Adrenal gland (tissue), 19 donors: Measurements from ENCODE around the gene ZNF143. TPM values are rescaled to one million over a fixed set of nuclear protein-coding genes. Genes with fewer than 3 reads are reported as not detected.

Experiments used
- DNase-seq, 7 donors: peaks; one replicate each; pipeline ENCODE4 v3.0.0-alpha.2; 2019 to 2020
- H3K27ac ChIP-seq, 5 donors: fragments of 200-600 bp; sonication (generic) in 4 of 5; 1 replicate in 3 of 5; 2 replicates in 2 of 5; pipeline versions ENCODE4 v1.5.1 to v1.8.0; 2016 to 2020; ENCODE audit warnings: mild to moderate bottlenecking in 1 of 5
- H3K27me3 ChIP-seq: fragments of 200-600 bp; 2 replicates; pipeline ENCODE4 v1.8.0; 2021
- H3K36me3 ChIP-seq, 2 donors: fragments of 200-600 bp; replicated peaks in 1 of 2; 1 replicate in 1 of 2; 2 replicates in 1 of 2; pipeline versions ENCODE4 v1.5.1 to v1.8.0; 2018 to 2022
- H3K4me1 ChIP-seq, 2 donors: fragments of 200-600 bp; replicated peaks in 1 of 2; 1 replicate in 1 of 2; 2 replicates in 1 of 2; pipeline versions ENCODE4 v1.5.1 to v1.8.0; 2018 to 2021
- H3K4me3 ChIP-seq, 4 donors: fragments of 200-600 bp; sonication (generic) in 3 of 4; one replicate each; pipeline ENCODE4 v1.5.1; 2016 to 2018
- H3K9me3 ChIP-seq, 3 donors: fragments of 200-600 bp; sonication (generic) in 1 of 3; replicated peaks in 1 of 3; 1 replicate in 2 of 3; 2 replicates in 1 of 3; pipeline versions ENCODE4 v1.5.1 to v1.8.0; 2016 to 2021
- CTCF ChIP-seq, 6 experiments: fragments of 450-650 bp in 4 of 6; fragments of 200-600 bp in 2 of 6; sonication (generic) in 1 of 6; IDR thresholded peaks; 1 replicate in 5 of 6; 2 replicates in 1 of 6; pipeline versions ENCODE4 v1.5.1 to v1.8.0; 2016 to 2021; ENCODE audit warnings: antibody characterized with exemption in 6 of 6, mild to moderate bottlenecking in 2 of 6, moderate library complexity in 1 of 6
- POLR2A ChIP-seq, 2 donors: fragments of 450-650 bp; IDR thresholded peaks; one replicate each; pipeline ENCODE4 v1.6.1; 2017; ENCODE audit warnings: antibody characterized with exemption in 2 of 2, mild to moderate bottlenecking in 2 of 2, moderate library complexity in 1 of 2
- WGBS, 4 donors: extraction: QIAGEN DNeasy Blood & Tissue Kit in 2 of 4; methylation state at CpG; one replicate each; pipeline versions ENCODE4 v1.1.5 to v1.1.7; 2013 to 2017; 5-methylcytosine and 5-hydroxymethylcytosine counted together
- intact Hi-C, 2 donors: fragments of 100-400 bp; cut with DNase I; formaldehyde crosslinking; loops; one replicate each; pipeline versions ENCODE4 v1.14.1 to v1.15.0; 2022 to 2023
- long read RNA-seq, 10 donors: library from polyadenylated mRNA in 3 of 10; unstranded in 2 of 10; stranded (forward) in 1 of 10; transcript quantifications; one replicate each; pipeline ENCODE4 v2.0.0 and lab custom pipeline, GENCODE V29; 2021 to 2026
- polyA plus RNA-seq, 3 donors: library from polyadenylated mRNA; stranded (reverse); fragments of 200-250 nt in 2 of 3; fragments of 350-450 nt in 1 of 3; fragmentation: Illumina TruSeq in 1 of 3; extraction: RNeasy Lipid Tissue Mini Kit (QIAGEN cat#74804) in 1 of 3; gene quantifications; one replicate each; pipeline ENCODE4 v1.2.3, GENCODE V29; 2013 to 2014
- total RNA-seq, 9 donors: library from RNA; depleted of rRNA in 4 of 9; stranded (reverse); fragments of >200 nt in 4 of 9; fragments of 120-200 nt in 1 of 9; fragmentation: NEBNext Ultra II Directional in 1 of 9; extraction: Animal tissue kit (Norgen Biotek cat#: 25700) in 1 of 9; gene quantifications; one replicate each; pipeline versions ENCODE4 v1.1.0 to v1.2.4, GENCODE V29; 2013 to 2023
- donor health status: healthy with polysubstance abuse.
- donor health status: Bipolar disorder and iron deficiency.
- donor health status: DM: yes; HTN: yes; CAD: no.
- donor health status: DM: no; HTN: no; CAD: no.
- donor health status: DM: no; HTN: no; CAD: no.
- donor health status: DM: yes; HTN: yes; CAD: no.

Gene ZNF143
- total RNA-seq, result 10 to 100 TPM in 7 of 9 donors, 1 to 10 TPM in 2; 8.3 to 29.8 (median 18.2) TPM
- polyA plus RNA-seq, result 10 to 100 TPM in 1 of 3 donors, 1 to 10 TPM in 2; 6.8 to 23.1 (median 7.4) TPM
- long read RNA-seq, donor 1, partial matches to known transcripts, result 0 of 1 reads
- long read RNA-seq, donor 1, other reads (novel, unspliced or antisense), result 0 of 1 reads
- long read RNA-seq, donor 2, partial matches to known transcripts, result 0 of 3 reads
- long read RNA-seq, donor 2, other reads (novel, unspliced or antisense), result 0 of 3 reads
- long read RNA-seq, donor 3, partial matches to known transcripts, result 0 of 1 reads
- long read RNA-seq, donor 3, other reads (novel, unspliced or antisense), result 0 of 1 reads
- long read RNA-seq, donor 4, partial matches to known transcripts, result 2 of 7 reads
- long read RNA-seq, donor 4, other reads (novel, unspliced or antisense), result 2 of 7 reads
- long read RNA-seq, donor 5, transcript ZNF143-203 (16 exons, 2,947 nt), result major isoform, 10 of 19 reads
- long read RNA-seq, donor 5, partial matches to known transcripts, result 0 of 19 reads
- long read RNA-seq, donor 5, other reads (novel, unspliced or antisense), result 5 of 19 reads
- long read RNA-seq, donor 6, partial matches to known transcripts, result 1 of 4 reads
- long read RNA-seq, donor 6, other reads (novel, unspliced or antisense), result 1 of 4 reads
- long read RNA-seq, donor 7, result 0 reads
- long read RNA-seq, donor 8, partial matches to known transcripts, result 0 of 1 reads
- long read RNA-seq, donor 8, other reads (novel, unspliced or antisense), result 0 of 1 reads
- long read RNA-seq, donor 9, partial matches to known transcripts, result 0 of 3 reads
- long read RNA-seq, donor 9, other reads (novel, unspliced or antisense), result 0 of 3 reads
- long read RNA-seq, donor 10, partial matches to known transcripts, result 0 of 1 reads
- long read RNA-seq, donor 10, other reads (novel, unspliced or antisense), result 0 of 1 reads

- Histone ChIP-seq H3K4me3 (peak within 1 kb of the TSS; percentile 52 to 98 (median 64)), H3K36me3 (no peaks in the 10 kb centered on the region), H3K27ac (peak within 1 kb of the TSS; percentile 97 to 100 (median 98)), H3K27me3 (no peaks in the 10 kb centered on the region), H3K9me3 (no peaks in the 10 kb centered on the region), H3K4me1 (peaks cover 8 to 20% of the 10 kb centered on the region in 2 donors)
- DNase-seq, result peak; percentile 100
- peak in 3 of 6 experiments; percentile 27 to 57 (median 39) for TF ChIP-seq CTCF (IDR thresholded peaks at IDR 0.05)
- peak; percentile 94 to 97 for TF ChIP-seq POLR2A (IDR thresholded peaks at IDR 0.05)
- intact Hi-C loops, result no loop called here
- 0% methylated on average over 16 to 45 of the region's 45 CpGs for WGBS, 4 donors
Observed at GRCh38 chr11:9460322-9461062, at the start of gene ZNF143. Gene ZNF143 (plus strand): TSS chr11:9461012. CDS start chr11:9471309, 10,297 bp downstream.

DNA sequence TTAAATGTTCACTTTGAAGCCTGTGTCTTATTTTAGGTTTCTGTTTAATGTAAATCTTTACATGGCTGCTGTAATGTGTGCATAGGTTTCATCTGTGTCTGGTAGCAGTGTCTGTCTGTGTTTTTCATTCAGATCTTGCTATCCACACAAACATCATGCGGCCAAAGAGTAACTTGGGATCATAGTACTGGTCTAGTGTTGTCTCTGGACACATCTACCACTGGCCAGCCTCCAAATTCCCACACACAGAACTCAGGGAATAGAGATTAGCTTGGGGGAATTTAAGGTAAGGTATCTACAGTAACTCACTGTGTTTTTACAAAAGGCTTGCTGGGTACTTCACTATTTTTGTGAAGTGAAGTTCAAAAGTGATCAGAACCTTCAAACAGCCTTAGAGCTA is 32.1 kb upstream of the ZNF143 start:
- no peaks in the 10 kb centered on the region for H3K27me3 ChIP-seq
- no peak overlapping the region for H3K27ac ChIP-seq
- peaks cover 0 to 85% of the 10 kb centered on the region in 2 donors for H3K36me3 ChIP-seq
- H3K9me3 ChIP-seq, result no peaks in the 10 kb centered on the region
- DNase-seq, result no peak
- intact Hi-C loops, result no loop called here
- no peak overlapping the region for H3K4me3 ChIP-seq
- no peak for TF ChIP-seq POLR2A (IDR thresholded peaks at IDR 0.05)
- TF ChIP-seq CTCF (IDR thresholded peaks at IDR 0.05), result no peak
- H3K4me1 ChIP-seq, result no peaks in the 10 kb centered on the region
- 73 to 88% (median 79%) methylated on average over 1 of the region's 1 CpG for WGBS, 4 donors

DNA sequence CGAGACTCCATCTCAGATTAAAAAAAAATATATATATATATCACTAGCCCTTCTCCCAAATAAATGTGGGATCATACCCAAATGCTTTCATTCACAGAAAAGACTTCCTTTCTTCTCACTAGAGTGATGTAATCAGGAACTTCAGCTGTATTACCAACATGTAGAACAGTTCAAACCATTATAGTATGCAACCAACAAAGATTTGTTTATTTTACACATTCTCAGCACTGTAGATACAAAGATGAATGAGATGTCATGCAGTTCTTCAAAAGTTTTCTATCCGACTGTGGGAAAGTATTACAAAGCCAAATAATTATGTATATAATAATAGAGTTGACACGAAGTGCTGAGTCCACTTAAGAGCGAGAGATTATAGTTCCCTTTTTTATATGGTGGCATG is 22.2 kb upstream of the ZNF143 start:
- intact Hi-C loops, result no loop called here
- H3K36me3 ChIP-seq, result peaks cover 0 to 96% of the 10 kb centered on the region in 2 donors
- H3K4me3 ChIP-seq, result no peak overlapping the region

More for the DNA sequence above, 22.2 kb upstream of the ZNF143 start:
- TF ChIP-seq CTCF (IDR thresholded peaks at IDR 0.05), result no peak
- no peak for TF ChIP-seq POLR2A (IDR thresholded peaks at IDR 0.05)
- Histone ChIP-seq H3K9me3 (no peaks in the 10 kb centered on the region), H3K4me1 (no peaks in the 10 kb centered on the region), H3K27ac (no peak overlapping the region), H3K27me3 (no peaks in the 10 kb centered on the region)
- DNase-seq, result no peak
- 84 to 88% (median 86%) methylated on average over 4 of the region's 4 CpGs for WGBS, 4 donors
